ENCODE measurements around the gene OR2AT4.
"Not testable (repeated sequence)": the region's sequence is repeated elsewhere in the genome, so short reads cannot be mapped to it uniquely, and the experiment has no call there.

The OR2AT4 gene

GRCh38 chr11:75118577-75118976, 21.9 kb upstream of the OR2AT4 start:
- no peak for TF ChIP-seq CTCF (conservative IDR thresholded peaks at IDR 0.05; ENCODE audit: low read length)
- no peak overlapping the region for H3K4me3 ChIP-seq (ENCODE audit: low read length)
- DNase-seq (ENCODE audit: low read depth) = no peak

- TF ChIP-seq CTCF (conservative IDR thresholded peaks at IDR 0.05; ENCODE audit: low read length) = no peak
- H3K4me3 ChIP-seq (ENCODE audit: low read length) = no peak overlapping the region
- DNase-seq (ENCODE audit: low read depth) = no peak
Observed at GRCh38 chr11:75114465-75114864, 17.8 kb upstream of the OR2AT4 start.

DNA sequence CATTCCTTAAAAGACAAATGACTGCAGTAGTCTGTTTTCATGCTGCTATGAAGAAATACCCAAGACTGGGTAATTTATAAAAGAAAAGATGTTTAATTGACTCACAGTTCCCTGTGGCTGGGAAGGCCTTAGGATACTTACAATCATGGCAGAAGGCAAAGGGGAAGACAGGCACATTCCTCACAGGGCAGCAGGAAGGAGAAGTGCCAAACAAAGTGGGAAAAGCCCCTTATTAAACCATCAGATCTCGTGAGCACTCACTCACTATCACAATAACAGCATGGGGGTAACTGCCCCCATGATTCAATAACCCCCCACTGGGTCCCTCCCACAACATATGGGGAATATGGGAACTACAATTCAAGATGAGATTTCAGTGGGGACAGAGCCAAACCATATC, 16.4 kb upstream of the OR2AT4 start:
- TF ChIP-seq CTCF (conservative IDR thresholded peaks at IDR 0.05; ENCODE audit: low read length) = no peak
- DNase-seq (ENCODE audit: low read depth) = no peak
- no peak overlapping the region for H3K4me3 ChIP-seq (ENCODE audit: low read length)

- no peak overlapping the region for H3K4me3 ChIP-seq (ENCODE audit: low read length)
- no peak for TF ChIP-seq CTCF (conservative IDR thresholded peaks at IDR 0.05; ENCODE audit: low read length)
- DNase-seq (ENCODE audit: low read depth) = no peak
Observed at GRCh38 chr11:75112200-75112599, 15.5 kb upstream of the OR2AT4 start.

- no peak for DNase-seq (ENCODE audit: low read depth)
- TF ChIP-seq CTCF (conservative IDR thresholded peaks at IDR 0.05; ENCODE audit: low read length) = no peak
- H3K4me3 ChIP-seq (ENCODE audit: low read length) = no peak overlapping the region
Observed at GRCh38 chr11:75107187-75107586, 10.5 kb upstream of the OR2AT4 start.

DNA sequence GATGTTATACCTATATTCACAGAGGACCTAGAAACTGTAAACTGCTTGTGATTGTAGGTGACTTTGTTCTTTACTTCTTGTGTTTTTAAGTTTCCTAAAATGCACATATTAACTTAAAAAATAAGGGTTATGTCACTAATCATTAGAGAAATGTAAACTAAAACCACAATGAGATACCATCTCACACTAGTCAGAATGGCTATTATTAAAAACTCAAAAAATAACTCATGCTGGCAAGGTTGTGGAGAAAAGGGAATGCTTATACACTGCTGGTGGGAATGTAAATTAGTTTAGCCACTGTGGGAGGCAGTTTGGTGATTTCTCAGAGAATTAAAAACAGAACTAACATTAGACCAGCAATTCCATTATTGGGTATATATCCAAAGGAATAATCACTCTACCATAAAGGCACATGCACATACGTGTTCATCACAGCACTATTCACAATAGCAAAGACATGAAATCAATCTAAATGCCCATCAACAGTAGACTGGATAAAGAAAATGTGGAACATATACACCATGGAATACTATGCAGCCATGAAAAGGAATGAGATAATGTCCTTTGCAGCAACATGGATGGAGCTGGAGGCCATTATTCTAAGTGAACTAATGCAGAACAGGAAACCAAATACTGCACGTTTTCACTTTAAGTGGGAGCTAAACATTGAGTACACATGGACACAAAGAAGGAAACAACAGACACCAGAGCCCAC, 9.4 kb upstream of the OR2AT4 start:
- not testable (repeated sequence) for H3K4me3 ChIP-seq (ENCODE audit: low read length); DNase-seq (ENCODE audit: low read depth)

DNA sequence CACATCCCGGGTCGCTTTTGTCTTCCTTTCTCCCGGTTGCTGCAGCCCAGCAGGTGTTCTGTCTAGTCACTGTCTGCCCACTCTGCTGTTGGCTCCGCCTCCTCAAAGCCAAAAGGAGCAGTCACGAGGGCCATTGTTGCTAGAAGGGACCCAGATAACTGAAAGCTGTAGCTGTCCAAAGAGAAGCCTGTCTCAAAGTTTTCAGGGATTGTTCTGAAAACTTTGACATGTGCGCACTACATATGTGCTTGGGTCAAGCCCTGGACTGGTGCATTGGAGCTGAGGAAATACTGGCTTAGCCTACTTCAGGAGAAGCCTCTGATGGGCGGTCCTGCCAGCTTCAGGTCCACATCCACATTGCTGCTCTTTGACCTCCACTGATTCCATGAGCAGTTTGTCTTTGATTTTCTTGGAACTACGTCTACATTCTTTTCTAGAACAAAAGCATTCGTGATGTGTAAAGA, 8.8 kb upstream of the OR2AT4 start:
- H3K4me3 ChIP-seq (ENCODE audit: low read length) = no peak overlapping the region
- no peak for DNase-seq (ENCODE audit: low read depth)
- no peak for TF ChIP-seq CTCF (conservative IDR thresholded peaks at IDR 0.05; ENCODE audit: low read length)
